ENCODE results near the gene COX4I2. TPM values are rescaled to one million over a fixed set of nuclear protein-coding genes. Genes with fewer than 3 reads are reported as not detected.

COX4I2 gene
- polyA plus RNA-seq, 3 donors: not detected

DNA sequence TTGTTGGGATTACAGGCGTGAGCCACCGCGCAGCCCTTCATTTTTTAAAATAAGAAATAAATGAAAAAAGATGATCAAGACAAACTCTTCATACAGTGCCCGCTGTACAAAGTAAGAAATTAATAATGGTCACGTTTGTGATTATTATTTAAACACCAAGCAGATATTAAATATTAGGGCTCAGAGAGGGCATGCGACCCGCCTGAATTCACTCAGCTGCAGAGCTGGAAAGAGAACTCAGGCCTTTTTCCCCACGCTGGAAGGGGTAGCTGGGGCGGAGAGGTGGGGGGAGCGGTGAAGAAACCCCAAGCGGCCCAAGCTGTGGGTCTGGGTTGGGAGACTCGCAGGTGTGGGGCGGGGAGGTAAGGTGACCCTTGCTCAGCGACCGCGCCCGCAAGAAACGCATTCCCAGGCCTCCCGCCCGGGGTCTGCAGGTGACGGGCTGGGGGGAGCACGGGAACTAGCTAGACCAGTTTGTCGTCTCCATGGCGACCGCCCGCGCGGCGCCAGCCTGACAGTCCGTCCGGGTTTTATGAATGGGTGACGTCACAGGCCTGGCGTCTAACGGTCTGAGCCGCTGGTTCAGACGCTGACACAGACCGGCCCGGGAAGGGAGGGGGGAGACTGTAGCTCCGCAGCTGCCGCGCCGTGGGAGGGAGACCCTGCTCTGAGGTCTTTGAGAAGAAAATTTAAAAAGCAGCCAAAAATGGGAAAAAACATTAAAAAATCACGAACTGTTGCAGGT is 33.7 kb upstream of the COX4I2 start:
- Histone ChIP-seq H3K4me3 (replicated peaks in 1 of 3; ENCODE audit: low read depth in 2 of 3, low read length in 3 of 3) (peak overlapping the region; percentile 57 to 83 (median 60)), H3K36me3 (replicated peaks in 1 of 2; ENCODE audit: control insufficient read depth in 1 of 2, insufficient read depth in 2 of 2, low read length in 2 of 2) (no peaks in the 10 kb centered on the region), H2AFZ (ENCODE audit: insufficient read depth, low read depth, low read length, poor library complexity, severe bottlenecking) (no peak overlapping the region), H4K20me1 (ENCODE audit: insufficient read depth, low read length) (no peaks in the 10 kb centered on the region), H3K27ac (ENCODE audit: low read depth in 1 of 2, low read length in 2 of 2) (peak overlapping the region in 1 of 2 donors; percentile 45), H3K79me2 (ENCODE audit: insufficient read depth, low read length) (no peaks in the 10 kb centered on the region), H3K4me2 (replicated peaks; ENCODE audit: extremely low read depth, low read length, poor library complexity, severe bottlenecking) (peak overlapping the region; percentile 97), H3K4me1 (ENCODE audit: control insufficient read depth in 1 of 2, insufficient read depth in 2 of 2, low read length in 2 of 2) (peaks cover 40 to 54% of the 10 kb centered on the region in 2 donors), H3K27me3 (ENCODE audit: control insufficient read depth in 2 of 2, insufficient read depth in 2 of 2, low read length in 2 of 2) (peaks cover 8 to 34% of the 10 kb centered on the region in 2 donors), H3K9ac (ENCODE audit: insufficient read depth, low read length, poor library complexity, severe bottlenecking) (peak overlapping the region; percentile 63), H3K9me3 (replicated peaks in 1 of 2; ENCODE audit: control insufficient read depth in 1 of 2, insufficient read depth in 1 of 2, low read length in 2 of 2) (no peaks in the 10 kb centered on the region)
- peak overlapping the region; percentile 83 to 95 (median 90) for H3K27ac Mint-ChIP-seq
- peak overlapping the region; percentile 95 to 97 for H3K4me3 Mint-ChIP-seq
- H3K4me1 Mint-ChIP-seq: peaks cover 46% of the 10 kb centered on the region
- H3K9me3 Mint-ChIP-seq: peaks cover 0 to 11% (median 2%) of the 10 kb centered on the region in 7 donors
- WGBS (ENCODE audit: insufficient coverage): 7% methylated on average over 35 of the region's 43 CpGs
- peaks cover 26 to 50% (median 33%) of the 10 kb centered on the region in 3 donors for H3K27me3 Mint-ChIP-seq (ENCODE audit: low read depth in 3 of 3)
- intact Hi-C loops (cut with micrococcal nuclease): loop anchor here (2.0 to 10.0 kb wide), 2 partner anchors 31 to 511 kb away; no protein-coding TSS in a partner anchor
- DNase-seq: peak; percentile 93 to 96 (median 94)
- TF ChIP-seq, protein P1, sequence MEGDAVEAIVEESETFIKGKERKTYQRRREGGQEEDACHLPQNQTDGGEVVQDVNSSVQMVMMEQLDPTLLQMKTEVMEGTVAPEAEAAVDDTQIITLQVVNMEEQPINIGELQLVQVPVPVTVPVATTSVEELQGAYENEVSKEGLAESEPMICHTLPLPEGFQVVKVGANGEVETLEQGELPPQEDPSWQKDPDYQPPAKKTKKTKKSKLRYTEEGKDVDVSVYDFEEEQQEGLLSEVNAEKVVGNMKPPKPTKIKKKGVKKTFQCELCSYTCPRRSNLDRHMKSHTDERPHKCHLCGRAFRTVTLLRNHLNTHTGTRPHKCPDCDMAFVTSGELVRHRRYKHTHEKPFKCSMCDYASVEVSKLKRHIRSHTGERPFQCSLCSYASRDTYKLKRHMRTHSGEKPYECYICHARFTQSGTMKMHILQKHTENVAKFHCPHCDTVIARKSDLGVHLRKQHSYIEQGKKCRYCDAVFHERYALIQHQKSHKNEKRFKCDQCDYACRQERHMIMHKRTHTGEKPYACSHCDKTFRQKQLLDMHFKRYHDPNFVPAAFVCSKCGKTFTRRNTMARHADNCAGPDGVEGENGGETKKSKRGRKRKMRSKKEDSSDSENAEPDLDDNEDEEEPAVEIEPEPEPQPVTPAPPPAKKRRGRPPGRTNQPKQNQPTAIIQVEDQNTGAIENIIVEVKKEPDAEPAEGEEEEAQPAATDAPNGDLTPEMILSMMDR (IDR thresholded peaks at IDR 0.05): no peak
- peaks cover 4 to 5% of the 10 kb centered on the region in 2 donors for H3K36me3 Mint-ChIP-seq

DNA sequence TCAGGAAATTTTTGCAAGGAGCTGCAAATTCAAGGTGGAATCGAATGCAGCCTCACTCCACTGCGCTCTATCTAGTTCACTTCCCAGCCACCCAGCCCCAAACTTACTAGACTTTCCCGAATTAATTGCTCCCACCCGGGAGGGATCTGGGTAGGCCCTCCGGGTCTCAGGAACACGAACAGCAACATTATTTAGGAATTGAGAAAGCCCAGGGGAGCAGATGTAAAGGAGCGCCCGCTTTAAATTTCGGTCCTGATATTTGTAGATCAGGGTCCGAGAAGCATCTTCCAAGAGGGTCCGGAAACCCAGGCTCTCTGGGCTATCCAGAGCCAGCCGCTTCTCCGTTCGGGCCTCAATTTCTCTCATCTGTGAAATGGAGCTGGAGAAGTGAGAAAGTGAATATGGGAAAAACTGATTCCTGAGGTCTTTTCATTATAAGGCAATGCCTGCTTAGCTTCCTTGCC is 33.1 kb upstream of the COX4I2 start:
- Histone ChIP-seq H3K9me3 (replicated peaks in 1 of 2; ENCODE audit: control insufficient read depth in 1 of 2, insufficient read depth in 1 of 2, low read length in 2 of 2) (no peaks in the 10 kb centered on the region), H3K27me3 (ENCODE audit: control insufficient read depth in 2 of 2, insufficient read depth in 2 of 2, low read length in 2 of 2) (peaks cover 8 to 34% of the 10 kb centered on the region in 2 donors), H2AFZ (ENCODE audit: insufficient read depth, low read depth, low read length, poor library complexity, severe bottlenecking) (peak overlapping the region; percentile 80), H3K4me2 (replicated peaks; ENCODE audit: extremely low read depth, low read length, poor library complexity, severe bottlenecking) (peak overlapping the region; percentile 97), H3K79me2 (ENCODE audit: insufficient read depth, low read length) (no peaks in the 10 kb centered on the region), H3K4me1 (ENCODE audit: control insufficient read depth in 1 of 2, insufficient read depth in 2 of 2, low read length in 2 of 2) (peaks cover 43 to 60% of the 10 kb centered on the region in 2 donors), H3K27ac (ENCODE audit: low read depth in 1 of 2, low read length in 2 of 2) (peak overlapping the region in 1 of 2 donors; percentile 45), H3K4me3 (replicated peaks in 1 of 3; ENCODE audit: low read depth in 2 of 3, low read length in 3 of 3) (peak overlapping the region; percentile 57 to 83 (median 60)), H4K20me1 (ENCODE audit: insufficient read depth, low read length) (no peaks in the 10 kb centered on the region), H3K9ac (ENCODE audit: insufficient read depth, low read length, poor library complexity, severe bottlenecking) (peak overlapping the region; percentile 63), H3K36me3 (replicated peaks in 1 of 2; ENCODE audit: control insufficient read depth in 1 of 2, insufficient read depth in 2 of 2, low read length in 2 of 2) (no peaks in the 10 kb centered on the region)
- TF ChIP-seq, protein P1 (IDR thresholded peaks at IDR 0.05): no peak
- peak overlapping the region; percentile 83 to 95 (median 90) for H3K27ac Mint-ChIP-seq
- H3K9me3 Mint-ChIP-seq: peaks cover 0 to 11% (median 2%) of the 10 kb centered on the region in 7 donors
- peaks cover 4 to 5% of the 10 kb centered on the region in 2 donors for H3K36me3 Mint-ChIP-seq
- H3K27me3 Mint-ChIP-seq (ENCODE audit: low read depth in 3 of 3): peaks cover 26 to 50% (median 32%) of the 10 kb centered on the region in 3 donors
- peak overlapping the region; percentile 95 to 97 for H3K4me3 Mint-ChIP-seq
- intact Hi-C loops (cut with micrococcal nuclease): loop anchor here (2.0 to 10.0 kb wide), 2 partner anchors 32 to 510 kb away; no protein-coding TSS in a partner anchor
- 0% methylated on average over 8 of the region's 14 CpGs for WGBS (ENCODE audit: insufficient coverage)
- H3K4me1 Mint-ChIP-seq: peaks cover 46% of the 10 kb centered on the region
- DNase-seq: no peak
